ENCODE results near the gene OR2H1. TPM values are rescaled to one million over a fixed set of nuclear protein-coding genes. Genes with fewer than 3 reads are reported as not detected.

OR2H1 gene
- not detected for total RNA-seq
- not detected for polyA plus RNA-seq (ENCODE audit: insufficient read length in 6 of 6)
- long read RNA-seq, donor 1 = 0 reads
- long read RNA-seq, donor 2 = 0 reads
- long read RNA-seq, donor 3 = 0 reads
- long read RNA-seq, donor 4 = 0 reads
- long read RNA-seq, donor 5 = 0 reads
- long read RNA-seq, donor 6 = 0 reads
- long read RNA-seq, donor 7 = 0 reads
- long read RNA-seq, donor 8 = 0 reads
- long read RNA-seq, donor 9 = 0 reads
- long read RNA-seq, donor 10 = 0 reads
- long read RNA-seq, donor 11 = 0 reads
- long read RNA-seq, donor 12, partial matches to known transcripts = 0 of 1 reads
- long read RNA-seq, donor 12, other reads (novel, unspliced or antisense) = 0 of 1 reads

- Histone ChIP-seq H3K27me3 (peaks cover 0 to 5% of the 10 kb centered on the region in 2 donors), H3K9me3 (no peaks in the 10 kb centered on the region), H3K27ac (no peak within 1 kb of the TSS), H3K4me1 (no peaks in the 10 kb centered on the region), H3K4me3 (no peak within 1 kb of the TSS), H3K36me3 (no peaks in the 10 kb centered on the region)
- no peak for ATAC-seq
- TF ChIP-seq CTCF (IDR thresholded peaks at IDR 0.05) = no peak
- DNase-seq = no peak
- intact Hi-C loops (cut with DNase I) = no loop called here
Observed at GRCh38 chr6:29456971-29457370, at the start of gene OR2H1, which contains the start of gene OR11A1. Gene OR2H1 (plus strand): TSS chr6:29457155. CDS start chr6:29461770, 4,615 bp downstream. Gene OR11A1 (minus strand): TSS chr6:29457071. CDS start chr6:29427641, 29,430 bp downstream.

DNA sequence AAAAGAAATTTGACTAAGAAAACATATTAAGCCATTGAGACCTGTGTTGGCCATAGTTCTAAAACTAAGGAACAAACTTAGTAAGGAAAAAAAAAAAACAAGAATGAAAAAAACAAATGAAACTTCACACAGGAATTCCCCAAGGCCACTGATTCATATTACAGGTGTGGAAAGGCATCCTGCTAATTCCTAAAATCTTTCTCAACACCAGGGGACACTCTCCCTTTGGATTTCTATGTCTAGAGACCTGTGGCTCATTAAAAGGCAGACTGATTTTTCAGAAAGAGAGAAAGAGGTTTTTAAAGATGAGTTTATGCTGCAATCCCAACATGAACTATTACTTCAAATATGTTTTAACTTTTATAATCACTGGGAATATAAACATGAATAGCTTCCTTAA is 42.4 kb upstream of the OR2H1 start, which contains the start of gene OR12D1:
Gene OR12D1 (plus strand): TSS at position 341 of the 400 bp plus-strand sequence.
- Histone ChIP-seq H3K4me1 (no peaks in the 10 kb centered on the region), H3K27ac (no peak within 1 kb of the TSS), H3K36me3 (no peaks in the 10 kb centered on the region), H3K4me3 (no peak within 1 kb of the TSS), H3K27me3 (peaks cover 0 to 4% of the 10 kb centered on the region in 2 donors), H3K9me3 (peaks cover 0 to 10% of the 10 kb centered on the region in 2 donors)
- TF ChIP-seq CTCF (IDR thresholded peaks at IDR 0.05) = no peak
- ATAC-seq (no peak), DNase-seq (peak in 1 of 4 donors; percentile 5)
- intact Hi-C loops (cut with DNase I) = no loop called here

GRCh38 chr6:29419516-29419915 is 37.4 kb upstream of the OR2H1 start:
- no peak for TF ChIP-seq CTCF (IDR thresholded peaks at IDR 0.05)
- intact Hi-C loops (cut with DNase I) = no loop called here
- H3K27ac ChIP-seq = no peak overlapping the region
- no peaks in the 10 kb centered on the region for H3K4me1 ChIP-seq
- H3K36me3 ChIP-seq = no peaks in the 10 kb centered on the region
- DNase-seq = no peak
- ATAC-seq = no peak
- H3K4me3 ChIP-seq = no peak overlapping the region
- H3K9me3 ChIP-seq = no peaks in the 10 kb centered on the region
- H3K27me3 ChIP-seq = no peaks in the 10 kb centered on the region

- no peak for TF ChIP-seq CTCF (IDR thresholded peaks at IDR 0.05)
- ATAC-seq = no peak
- Histone ChIP-seq H3K4me1 (no peaks in the 10 kb centered on the region), H3K27ac (no peak overlapping the region), H3K27me3 (no peaks in the 10 kb centered on the region), H3K36me3 (no peaks in the 10 kb centered on the region), H3K4me3 (no peak overlapping the region), H3K9me3 (no peaks in the 10 kb centered on the region)
- intact Hi-C loops (cut with DNase I) = no loop called here
- DNase-seq = no peak
Observed at GRCh38 chr6:29424168-29424567, 32.8 kb upstream of the OR2H1 start.

DNA sequence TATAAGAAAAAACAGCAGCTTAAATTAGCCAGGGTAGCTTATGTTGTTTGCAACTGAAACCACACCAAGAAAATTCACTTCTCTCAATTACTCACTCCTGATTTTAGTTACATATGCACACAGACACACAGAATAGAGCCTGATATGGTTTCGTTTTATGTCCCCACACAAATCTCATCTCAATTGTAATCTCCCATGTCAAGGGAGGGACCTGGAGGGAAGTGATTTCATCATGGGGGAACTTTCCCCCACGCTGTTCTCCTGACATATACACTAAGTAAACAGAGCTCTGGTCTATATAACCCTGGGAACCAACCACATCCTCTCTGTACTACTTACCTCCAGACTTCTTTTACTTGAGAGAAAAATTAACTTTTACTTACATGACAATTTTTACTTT is 32.4 kb upstream of the OR2H1 start:
- no peak overlapping the region for H3K4me3 ChIP-seq
- ATAC-seq (no peak), DNase-seq (no peak)
- intact Hi-C loops (cut with DNase I) = no loop called here
- H3K9me3 ChIP-seq = no peaks in the 10 kb centered on the region
- H3K27me3 ChIP-seq = no peaks in the 10 kb centered on the region
- no peaks in the 10 kb centered on the region for H3K4me1 ChIP-seq
- no peak overlapping the region for H3K27ac ChIP-seq
- no peaks in the 10 kb centered on the region for H3K36me3 ChIP-seq
- TF ChIP-seq CTCF (IDR thresholded peaks at IDR 0.05) = no peak

Measured in left lung (tissue), 14 donors.